CD4-positive, alpha-beta memory T cell (primary cell): ENCODE measurements around the gene LRIT3. TPM values are rescaled to one million over a fixed set of nuclear protein-coding genes. Genes with fewer than 3 reads are reported as not detected.

Experiments
- CTCF ChIA-PET: fragments of 350-600 bp; sonication (Branson Sonifier 250); formaldehyde crosslinking; loops from one replicate; lab custom pipeline; 2021; ENCODE audit warnings: inconsistent platforms; ENCODE audit not compliant: partially characterized antibody; lab: Charles Lee
- POLR2A ChIA-PET: fragments of 350-600 bp; sonication (Branson Sonifier 250); formaldehyde crosslinking; loops from one replicate; lab custom pipeline; 2021; ENCODE audit not compliant: partially characterized antibody; lab: Charles Lee
- DNase-seq, 5 donors: peaks; one replicate each; pipeline versions ENCODE4 v3.0.0 to v3.0.0-alpha.2; 2020 to 2022; ENCODE audit warnings: mixed read lengths in 1 of 5
- H3K27ac ChIP-seq: one replicate; pipeline ENCODE4 v1.7.0; 2013; ENCODE audit warnings: low read depth, low read length
- H3K27me3 ChIP-seq: 2 replicates; pipeline ENCODE4 v1.7.0; 2013; ENCODE audit warnings: mild to moderate bottlenecking, low read length, moderate library complexity; ENCODE audit not compliant: insufficient read depth
- H3K36me3 ChIP-seq: 2 replicates; pipeline ENCODE4 v1.7.0; 2013; ENCODE audit warnings: mild to moderate bottlenecking, low read length, moderate library complexity; ENCODE audit not compliant: insufficient read depth
- H3K4me1 ChIP-seq: 2 replicates; pipeline ENCODE4 v1.7.0; 2013; ENCODE audit warnings: mild to moderate bottlenecking, low read length, moderate library complexity; ENCODE audit not compliant: insufficient read depth
- H3K4me3 ChIP-seq, 2 donors: one replicate each; pipeline ENCODE4 v1.7.0; 2013; ENCODE audit warnings: low read length in 2 of 2, mild to moderate bottlenecking in 1 of 2
- H3K9me3 ChIP-seq, 2 donors: one replicate each; pipeline ENCODE4 v1.7.0; 2013; ENCODE audit warnings: low read length in 2 of 2, control low read depth in 1 of 2; ENCODE audit not compliant: control insufficient read depth in 1 of 2
- H3K27ac Mint-ChIP-seq, 7 donors: one replicate each; pipeline ENCODE4 v1.8.0; 2020 to 2021; ENCODE audit warnings: mixed read lengths in 7 of 7, mild to moderate bottlenecking in 6 of 7, inconsistent platforms in 3 of 7, moderate library complexity in 3 of 7
- H3K27me3 Mint-ChIP-seq, 2 donors: one replicate each; pipeline ENCODE4 v1.8.0; 2020 to 2021; ENCODE audit warnings: mixed read lengths in 2 of 2
- H3K36me3 Mint-ChIP-seq, 2 donors: one replicate each; pipeline ENCODE4 v1.8.0; 2020 to 2021; ENCODE audit warnings: mixed read lengths in 2 of 2, inconsistent platforms in 1 of 2, mild to moderate bottlenecking in 1 of 2
- H3K4me1 Mint-ChIP-seq, 4 donors: one replicate each; pipeline ENCODE4 v1.8.0; 2020 to 2021; ENCODE audit warnings: mixed read lengths in 4 of 4, mild to moderate bottlenecking in 1 of 4
- H3K4me3 Mint-ChIP-seq, 8 donors: one replicate each; pipeline ENCODE4 v1.8.0; 2020 to 2021; ENCODE audit warnings: mixed read lengths in 8 of 8, mild to moderate bottlenecking in 7 of 8, moderate library complexity in 6 of 8, inconsistent platforms in 3 of 8
- H3K9me3 Mint-ChIP-seq, 8 donors: one replicate each; pipeline ENCODE4 v1.8.0; 2020 to 2021; ENCODE audit warnings: mixed read lengths in 8 of 8, mild to moderate bottlenecking in 5 of 8, inconsistent platforms in 3 of 8, moderate library complexity in 1 of 8
- intact Hi-C: fragments of 100-400 bp; cut with micrococcal nuclease; formaldehyde crosslinking; loops from one replicate; pipeline ENCODE4 v1.15.1; 2023
- polyA plus RNA-seq, 2 donors: library from polyadenylated mRNA; unstranded; fragments of 300-500 nt; fragmentation: Illumina TruSeq; gene quantifications; one replicate each; pipeline ENCODE4 v1.2.3, GENCODE V29; 2021
- total RNA-seq, 2 experiments: library from RNA; stranded (reverse); gene quantifications; one replicate each; pipeline ENCODE4 v1.2.3, GENCODE V29; 2021

LRIT3 gene
- total and polyA plus RNA-seq, 4 experiments from 2014 or later = 0.26 to 0.33 TPM; not detected in 2

DNA sequence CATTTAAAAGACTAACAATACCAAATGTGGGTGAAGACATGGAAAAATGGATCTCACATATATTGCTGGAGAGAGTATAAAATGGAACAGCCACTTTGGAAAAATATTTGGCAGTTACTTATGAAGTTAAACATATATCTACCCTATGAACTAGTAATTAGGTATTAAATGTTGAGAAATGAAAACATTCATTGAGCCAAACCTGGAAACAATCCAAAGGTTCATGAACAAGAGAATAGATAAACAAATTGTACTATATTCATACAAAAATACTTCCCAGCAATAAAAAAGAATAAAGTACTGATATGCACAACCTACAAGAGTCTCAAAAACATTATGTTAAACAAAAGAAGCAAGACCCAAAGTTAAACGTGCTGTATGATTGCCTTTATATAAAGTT is 60.8 kb downstream of the LRIT3 start:
- ChIA-PET POLR2A (no interaction called here), CTCF (no interaction called here)
- peaks cover 0 to 4% (median 1%) of the 10 kb centered on the region in 8 donors for H3K9me3 Mint-ChIP-seq
- H3K27ac ChIP-seq = no peak overlapping the region
- no peaks in the 10 kb centered on the region for H3K4me1 Mint-ChIP-seq
- H3K4me3 ChIP-seq = no peak overlapping the region
- H3K27ac Mint-ChIP-seq = no peak overlapping the region
- no peaks in the 10 kb centered on the region for H3K27me3 ChIP-seq
- intact Hi-C loops = no loop called here
- H3K9me3 ChIP-seq = no peaks in the 10 kb centered on the region
- H3K27me3 Mint-ChIP-seq = peaks cover 18 to 27% of the 10 kb centered on the region in 2 donors
- DNase-seq = no peak
- no peaks in the 10 kb centered on the region for H3K4me1 ChIP-seq
- no peaks in the 10 kb centered on the region for H3K36me3 ChIP-seq
- H3K4me3 Mint-ChIP-seq = no peak overlapping the region
- no peaks in the 10 kb centered on the region for H3K36me3 Mint-ChIP-seq

DNA sequence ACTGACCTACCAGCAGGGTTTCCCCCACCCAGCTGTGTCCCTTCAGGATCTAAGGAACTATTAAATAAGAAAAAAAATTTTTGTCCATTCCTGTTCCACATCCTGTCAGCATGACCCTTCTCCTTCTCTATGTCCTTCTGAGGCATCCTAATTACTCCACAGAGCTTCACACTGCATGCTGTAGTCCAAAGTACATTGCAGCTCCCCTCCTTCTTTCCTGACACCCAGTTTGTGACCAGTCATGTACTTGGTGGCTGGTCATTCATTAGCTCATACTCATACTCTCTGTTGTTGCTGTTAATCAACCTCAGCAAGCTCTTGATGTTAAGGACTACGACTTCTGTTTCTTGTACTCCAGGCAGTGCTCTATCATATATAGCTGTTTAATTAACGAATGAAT is 62.3 kb downstream of the LRIT3 start:
- Mint-ChIP-seq H3K9me3 (peaks cover 0 to 4% (median 1%) of the 10 kb centered on the region in 8 donors), H3K4me1 (no peaks in the 10 kb centered on the region), H3K27ac (no peak overlapping the region), H3K4me3 (no peak overlapping the region), H3K36me3 (no peaks in the 10 kb centered on the region), H3K27me3 (peaks cover 19 to 33% of the 10 kb centered on the region in 2 donors)
- no peak overlapping the region for H3K4me3 ChIP-seq
- intact Hi-C loops = no loop called here
- no peaks in the 10 kb centered on the region for H3K4me1 ChIP-seq
- H3K36me3 ChIP-seq = no peaks in the 10 kb centered on the region
- ChIA-PET POLR2A (no interaction called here), CTCF (interaction anchor here (0.7 kb wide), 1 partner anchor 68 kb away, joined by 3 read pairs; no protein-coding TSS in a partner anchor)
- no peak for DNase-seq
- no peak overlapping the region for H3K27ac ChIP-seq
- H3K27me3 ChIP-seq = no peaks in the 10 kb centered on the region
- H3K9me3 ChIP-seq = no peaks in the 10 kb centered on the region

DNA sequence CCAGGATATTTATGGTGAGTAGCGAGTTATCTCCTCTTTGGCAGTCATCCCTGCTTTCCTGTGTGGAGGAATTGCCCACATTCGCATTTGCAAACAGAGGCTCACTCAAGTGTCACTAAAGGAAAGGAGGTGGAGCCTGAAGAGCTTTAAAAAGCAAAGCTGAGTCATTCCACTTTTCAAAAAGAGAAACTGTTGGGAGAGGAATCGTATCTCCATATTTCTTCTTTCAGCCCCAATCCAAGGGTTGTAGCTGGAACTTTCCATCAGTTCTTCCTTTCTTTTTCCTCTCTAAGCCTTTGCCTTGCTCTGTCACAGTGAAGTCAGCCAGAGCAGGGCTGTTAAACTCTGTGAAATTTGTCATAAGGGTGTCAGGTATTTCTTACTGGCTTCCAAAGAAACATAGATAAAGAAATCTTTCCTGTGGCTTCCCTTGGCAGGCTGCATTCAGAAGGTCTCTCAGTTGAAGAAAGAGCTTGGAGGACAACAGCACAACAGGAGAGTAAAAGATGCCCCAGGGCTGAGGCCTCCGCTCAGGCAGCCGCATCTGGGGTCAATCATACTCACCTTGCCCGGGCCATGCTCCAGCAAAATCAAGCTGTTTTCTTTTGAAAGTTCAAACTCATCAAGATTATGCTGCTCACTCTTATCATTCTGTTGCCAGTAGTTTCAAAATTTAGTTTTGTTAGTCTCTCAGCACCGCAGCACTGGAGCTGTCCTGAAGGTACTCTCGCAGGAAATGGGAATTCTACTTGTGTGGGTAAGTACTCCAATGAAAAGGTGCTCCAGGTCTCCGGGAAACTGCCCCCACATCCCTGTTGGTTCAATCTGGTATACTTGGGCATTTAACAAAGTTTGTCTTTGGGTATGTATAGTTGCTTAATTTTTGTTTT is 65.0 kb downstream of the LRIT3 start, which contains the start of gene EGF:
Gene EGF, plus strand, starts transcription at position 178 of the 890 bp plus-strand sequence. Its CDS starts 453 bp downstream, at position 631.
- DNase-seq = no peak
- Histone ChIP-seq H3K27ac (no peak within 1 kb of the TSS), H3K9me3 (no peaks in the 10 kb centered on the region), H3K4me1 (no peaks in the 10 kb centered on the region), H3K27me3 (no peaks in the 10 kb centered on the region), H3K36me3 (no peaks in the 10 kb centered on the region), H3K4me3 (no peak within 1 kb of the TSS)
- POLR2A ChIA-PET = no interaction called here
- Mint-ChIP-seq H3K27me3 (peaks cover 14 to 28% of the 10 kb centered on the region in 2 donors), H3K4me1 (no peaks in the 10 kb centered on the region), H3K4me3 (no peak within 1 kb of the TSS), H3K36me3 (no peaks in the 10 kb centered on the region), H3K27ac (no peak within 1 kb of the TSS), H3K9me3 (peaks cover 0 to 3% (median 0%) of the 10 kb centered on the region in 8 donors)
- intact Hi-C loops = no loop called here
- CTCF ChIA-PET = no interaction called here

DNA sequence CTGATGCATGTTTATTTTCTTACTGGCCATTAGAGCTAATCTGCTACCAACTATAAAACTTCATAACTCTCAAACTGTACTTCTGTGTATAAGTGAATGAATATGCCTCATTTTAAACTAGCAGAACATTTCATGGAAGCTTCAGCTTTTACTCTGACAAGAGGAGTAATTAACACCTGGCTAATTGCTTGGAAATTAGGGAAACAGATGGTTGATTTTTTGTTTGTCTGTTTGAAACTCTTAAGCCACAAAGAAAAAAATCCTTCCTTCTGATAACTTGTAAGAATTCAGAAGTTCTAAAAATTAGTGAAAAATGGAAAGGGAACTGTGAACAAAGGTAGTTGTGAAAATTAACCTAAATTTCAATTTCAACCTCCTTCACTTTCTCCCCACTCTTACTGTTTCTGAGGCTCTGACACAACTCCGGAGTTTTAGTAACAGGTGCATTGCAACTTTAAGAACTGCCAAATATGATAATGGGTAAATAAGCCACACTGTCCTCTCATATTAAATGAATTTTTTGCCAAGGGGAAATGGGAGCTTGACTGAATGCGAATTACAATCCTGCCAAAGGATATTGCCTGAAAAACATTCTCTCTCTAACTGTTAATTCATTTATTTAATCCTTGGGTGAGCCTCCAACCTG is 65.8 kb downstream of the LRIT3 start:
- Mint-ChIP-seq H3K27ac (no peak overlapping the region), H3K4me3 (no peak overlapping the region), H3K27me3 (peaks cover 14 to 30% of the 10 kb centered on the region in 2 donors), H3K36me3 (no peaks in the 10 kb centered on the region), H3K4me1 (no peaks in the 10 kb centered on the region), H3K9me3 (peaks cover 0 to 3% (median 0%) of the 10 kb centered on the region in 8 donors)
- intact Hi-C loops = no loop called here
- no peak for DNase-seq
- Histone ChIP-seq H3K36me3 (no peaks in the 10 kb centered on the region), H3K27me3 (no peaks in the 10 kb centered on the region), H3K9me3 (no peaks in the 10 kb centered on the region), H3K4me1 (no peaks in the 10 kb centered on the region), H3K27ac (no peak overlapping the region), H3K4me3 (no peak overlapping the region)
- POLR2A ChIA-PET = no interaction called here
- CTCF ChIA-PET = no interaction called here

DNA sequence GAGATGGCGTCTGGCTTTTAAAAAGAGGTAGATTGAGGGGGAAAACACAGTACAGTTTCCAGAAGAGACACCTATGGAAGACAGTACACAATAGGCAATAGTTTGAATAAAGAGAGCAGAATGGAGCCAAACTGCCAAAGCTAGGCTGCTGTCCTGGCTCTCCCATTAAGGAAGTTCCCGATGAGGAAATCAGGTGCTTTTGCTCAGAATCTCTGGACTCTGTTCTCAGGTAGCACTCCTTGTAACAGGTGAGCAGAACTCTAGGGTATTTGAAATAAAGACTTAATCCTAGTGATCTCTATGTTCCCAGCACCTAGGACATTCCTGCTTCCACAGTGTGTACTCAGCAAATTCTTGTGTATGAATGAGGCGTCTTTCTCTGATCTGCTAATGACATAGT is 66.4 kb downstream of the LRIT3 start:
- H3K4me3 ChIP-seq = no peak overlapping the region
- H3K9me3 Mint-ChIP-seq = peaks cover 0 to 3% (median 0%) of the 10 kb centered on the region in 8 donors
- DNase-seq = no peak
- no peak overlapping the region for H3K27ac Mint-ChIP-seq
- peaks cover 16 to 30% of the 10 kb centered on the region in 2 donors for H3K27me3 Mint-ChIP-seq
- H3K4me3 Mint-ChIP-seq = no peak overlapping the region
- no peaks in the 10 kb centered on the region for H3K36me3 Mint-ChIP-seq
- no peaks in the 10 kb centered on the region for H3K27me3 ChIP-seq
- H3K4me1 Mint-ChIP-seq = no peaks in the 10 kb centered on the region
- H3K27ac ChIP-seq = no peak overlapping the region
- H3K9me3 ChIP-seq = no peaks in the 10 kb centered on the region
- no peaks in the 10 kb centered on the region for H3K36me3 ChIP-seq
- CTCF ChIA-PET = no interaction called here
- H3K4me1 ChIP-seq = no peaks in the 10 kb centered on the region
- intact Hi-C loops = no loop called here
- POLR2A ChIA-PET = no interaction called here

DNA sequence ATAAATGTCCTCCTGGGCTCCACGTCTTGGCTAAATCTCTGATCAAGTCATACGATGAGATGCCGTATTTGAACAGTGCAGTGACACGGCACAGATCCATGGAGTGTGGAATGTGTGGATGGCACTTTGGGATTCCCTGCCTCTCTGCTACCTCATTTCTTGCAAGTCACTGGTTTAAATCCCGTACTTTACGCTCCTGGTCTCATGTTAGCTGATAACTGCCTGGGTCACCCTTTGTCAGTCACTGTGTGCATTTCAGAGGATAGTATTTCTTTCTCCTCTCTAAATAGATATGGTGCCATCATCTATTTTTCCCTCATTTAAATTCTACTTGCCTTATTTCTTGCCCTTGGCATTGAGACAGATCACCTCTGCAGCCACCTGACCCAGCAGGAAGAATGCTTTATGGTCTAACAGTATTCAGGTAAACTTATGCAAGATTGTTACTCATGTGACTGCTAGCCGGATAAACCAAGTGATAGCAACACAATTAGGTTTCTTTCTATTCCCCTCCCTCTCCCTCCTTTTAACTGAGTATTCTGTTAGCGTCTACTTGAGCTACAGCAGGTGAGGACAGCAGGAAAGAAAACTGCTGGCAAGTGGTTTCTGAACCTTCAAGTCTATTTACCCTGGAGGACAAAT is 67.6 kb downstream of the LRIT3 start:
- CTCF ChIA-PET = no interaction called here
- intact Hi-C loops = no loop called here
- H3K27ac ChIP-seq = no peak overlapping the region
- Mint-ChIP-seq H3K4me3 (no peak overlapping the region), H3K36me3 (no peaks in the 10 kb centered on the region), H3K27me3 (peaks cover 16 to 30% of the 10 kb centered on the region in 2 donors), H3K9me3 (peaks cover 0 to 3% (median 0%) of the 10 kb centered on the region in 8 donors), H3K4me1 (no peaks in the 10 kb centered on the region), H3K27ac (no peak overlapping the region)
- no peaks in the 10 kb centered on the region for H3K9me3 ChIP-seq
- H3K27me3 ChIP-seq = no peaks in the 10 kb centered on the region
- POLR2A ChIA-PET = no interaction called here
- H3K4me1 ChIP-seq = no peaks in the 10 kb centered on the region
- no peak for DNase-seq
- no peaks in the 10 kb centered on the region for H3K36me3 ChIP-seq
- no peak overlapping the region for H3K4me3 ChIP-seq

DNA sequence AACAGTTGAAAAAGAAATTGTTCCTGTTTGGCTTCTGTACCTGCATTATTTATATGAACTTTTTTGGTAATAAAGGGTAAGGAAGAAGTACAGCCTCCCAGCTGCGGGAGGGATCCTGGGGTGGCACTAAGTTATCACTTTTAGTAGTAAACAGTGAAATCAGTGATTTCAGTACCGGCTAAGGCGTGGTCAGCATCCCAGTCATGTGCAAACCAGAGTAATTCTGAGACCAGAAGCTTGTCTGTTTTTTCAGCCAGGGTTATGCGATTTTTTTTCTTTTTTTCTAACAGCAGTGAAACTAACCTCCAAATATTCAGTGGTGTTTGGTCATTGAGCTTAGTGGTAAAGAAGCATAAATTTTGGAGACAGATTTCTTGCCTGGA is 68.1 kb downstream of the LRIT3 start:
- Mint-ChIP-seq H3K4me3 (no peak overlapping the region), H3K4me1 (no peaks in the 10 kb centered on the region), H3K36me3 (no peaks in the 10 kb centered on the region), H3K9me3 (peaks cover 0 to 3% (median 0%) of the 10 kb centered on the region in 8 donors), H3K27ac (no peak overlapping the region), H3K27me3 (peaks cover 16 to 30% of the 10 kb centered on the region in 2 donors)
- DNase-seq = no peak
- CTCF ChIA-PET = no interaction called here
- no peaks in the 10 kb centered on the region for H3K9me3 ChIP-seq
- no peak overlapping the region for H3K27ac ChIP-seq
- H3K4me3 ChIP-seq = no peak overlapping the region
- POLR2A ChIA-PET = no interaction called here
- no peaks in the 10 kb centered on the region for H3K27me3 ChIP-seq
- intact Hi-C loops = no loop called here
- no peaks in the 10 kb centered on the region for H3K4me1 ChIP-seq
- H3K36me3 ChIP-seq = no peaks in the 10 kb centered on the region
